Neural progenitor cell (in vitro differentiated cells): ENCODE results near the gene NIN. TPM values are rescaled to one million over a fixed set of nuclear protein-coding genes. Genes with fewer than 3 reads are reported as not detected.
"Not testable (repeated sequence)": the region's sequence is repeated elsewhere in the genome, so short reads cannot be mapped to it uniquely, and the experiment has no call there.

Experiments
- DNase-seq: peaks from one replicate; pipeline ENCODE4 v3.0.0-alpha.2; 2016; ENCODE audit warnings: low spot score
- H2AFZ ChIP-seq: fragments of 200-600 bp; sonication (generic); replicated peaks from 2 replicates; pipeline ENCODE4 v1.6.1; 2016; ENCODE audit warnings: antibody characterized with exemption
- H3F3A ChIP-seq: fragments of 200-600 bp; sonication (generic); 2 replicates; pipeline ENCODE4 v1.6.1; 2016; ENCODE audit warnings: antibody characterized with exemption, low read depth
- H3K27ac ChIP-seq: fragments of 200-600 bp; sonication (generic); 2 replicates; pipeline ENCODE4 v1.5.1; 2016; ENCODE audit warnings: mild to moderate bottlenecking
- H3K27me3 ChIP-seq: fragments of 200-600 bp; sonication (generic); 2 replicates; pipeline ENCODE4 v1.6.1; 2016; ENCODE audit warnings: mild to moderate bottlenecking, moderate library complexity
- H3K36me3 ChIP-seq: fragments of 200-600 bp; sonication (generic); 2 replicates; pipeline ENCODE4 v1.5.1; 2016
- H3K4me1 ChIP-seq: fragments of 200-600 bp; sonication (generic); 2 replicates; pipeline ENCODE4 v1.6.1; 2016; ENCODE audit warnings: mixed run types
- H3K4me2 ChIP-seq: fragments of 200-600 bp; sonication (generic); 2 replicates; pipeline ENCODE4 v1.6.1; 2016
- H3K4me3 ChIP-seq: fragments of 200-600 bp; sonication (generic); 2 replicates; pipeline ENCODE4 v1.5.1; 2016
- H3K79me2 ChIP-seq: fragments of 200-600 bp; sonication (generic); 2 replicates; pipeline ENCODE4 v1.6.1; 2016; ENCODE audit warnings: low read depth
- H3K9ac ChIP-seq: fragments of 200-600 bp; sonication (generic); 2 replicates; pipeline ENCODE4 v1.6.1; 2016
- H3K9me3 ChIP-seq: fragments of 200-600 bp; sonication (generic); 2 replicates; pipeline ENCODE4 v1.5.1; 2016; ENCODE audit warnings: low read depth
- H4K20me1 ChIP-seq: fragments of 200-600 bp; sonication (generic); 2 replicates; pipeline ENCODE4 v1.6.1; 2016; ENCODE audit warnings: low read depth
- H3K27ac Mint-ChIP-seq: 3 replicates; pipeline ENCODE4 v1.8.0; 2021; ENCODE audit warnings: mixed read lengths
- H3K27me3 Mint-ChIP-seq: 2 replicates; pipeline ENCODE4 v1.8.0; 2022; ENCODE audit warnings: low read depth, mild to moderate bottlenecking, inconsistent platforms, moderate library complexity, mixed read lengths; ENCODE audit not compliant: insufficient read depth
- H3K36me3 Mint-ChIP-seq: 3 replicates; pipeline ENCODE4 v1.8.0; 2021; ENCODE audit warnings: mixed read lengths
- H3K4me1 Mint-ChIP-seq: 3 replicates; pipeline ENCODE4 v1.8.0; 2021; ENCODE audit warnings: mixed read lengths
- H3K4me3 Mint-ChIP-seq: 3 replicates; pipeline ENCODE4 v1.8.0; 2021; ENCODE audit warnings: mild to moderate bottlenecking, moderate library complexity, mixed read lengths
- H3K9me3 Mint-ChIP-seq: 3 replicates; pipeline ENCODE4 v1.8.0; 2020; ENCODE audit warnings: mixed read lengths
- CTCF ChIP-seq: fragments of 200-600 bp; sonication (generic); IDR thresholded peaks from 2 replicates; pipeline ENCODE4 v1.5.1; 2017; ENCODE audit warnings: antibody characterized with exemption, mild to moderate bottlenecking
- EZH2 ChIP-seq: fragments of 200-600 bp; sonication (generic); IDR thresholded peaks from 2 replicates; pipeline ENCODE4 v1.6.1; 2017; ENCODE audit warnings: antibody characterized with exemption, mild to moderate bottlenecking, moderate library complexity
- EZH2phosphoT487 ChIP-seq: fragments of 200-600 bp; sonication (generic); IDR thresholded peaks from 2 replicates; pipeline ENCODE4 v1.6.1; 2017; ENCODE audit warnings: antibody characterized with exemption
- total RNA-seq: library from RNA; depleted of rRNA; stranded (reverse); fragments of >200 nt; gene quantifications from 2 replicates; pipeline ENCODE4 v1.2.3, GENCODE V29; 2015; ENCODE audit warnings: low replicate concordance

NIN gene
- total RNA-seq, 1 donor from 2014 or later = 49.0 TPM

- Mint-ChIP-seq H3K27me3 (no peaks in the 10 kb centered on the region), H3K27ac (no peak overlapping the region), H3K4me1 (peaks cover 2% of the 10 kb centered on the region), H3K9me3 (peaks cover 27% of the 10 kb centered on the region), H3K4me3 (no peak overlapping the region), H3K36me3 (peaks cover 55% of the 10 kb centered on the region)
- no peaks in the 10 kb centered on the region for H3K27me3 ChIP-seq
- H2AFZ ChIP-seq = no peak overlapping the region
- H3F3A ChIP-seq = no peaks in the 10 kb centered on the region
- H3K27ac ChIP-seq = no peak overlapping the region
- H3K36me3 ChIP-seq = peaks cover 6% of the 10 kb centered on the region
- no peak for TF ChIP-seq CTCF
- no peak for TF ChIP-seq EZH2phosphoT487
- TF ChIP-seq EZH2 = no peak
- H3K4me2 ChIP-seq = no peak overlapping the region
- no peak overlapping the region for H3K4me3 ChIP-seq
- DNase-seq = no peak
- H3K4me1 ChIP-seq = peaks cover 11% of the 10 kb centered on the region
- peaks cover 95% of the 10 kb centered on the region for H3K79me2 ChIP-seq
- no peak overlapping the region for H3K9ac ChIP-seq
- peaks cover 25% of the 10 kb centered on the region for H4K20me1 ChIP-seq
- peaks cover 6% of the 10 kb centered on the region for H3K9me3 ChIP-seq
Observed at GRCh38 chr14:50816395-50817047, 14.4 kb downstream of the NIN start.

GRCh38 chr14:50815526-50815925 is 15.4 kb downstream of the NIN start:
- not testable (repeated sequence) for H3F3A ChIP-seq, H3K4me3 ChIP-seq, H2AFZ ChIP-seq, H3K36me3 ChIP-seq, H3K4me2 ChIP-seq, H3K27me3 Mint-ChIP-seq, H3K4me1 Mint-ChIP-seq, H3K4me3 Mint-ChIP-seq, DNase-seq, H3K27me3 ChIP-seq, H3K9me3 ChIP-seq, H3K27ac ChIP-seq, H3K9ac ChIP-seq, H3K27ac Mint-ChIP-seq
- Histone ChIP-seq H3K4me1 (peaks cover 11% of the 10 kb centered on the region), H3K79me2 (peaks cover 95% of the 10 kb centered on the region), H4K20me1 (peaks cover 15% of the 10 kb centered on the region)
- Mint-ChIP-seq H3K36me3 (peaks cover 51% of the 10 kb centered on the region), H3K9me3 (peaks cover 27% of the 10 kb centered on the region)

- DNase-seq, H3F3A ChIP-seq, H3K27me3 Mint-ChIP-seq, H3K4me3 Mint-ChIP-seq, H3K27ac ChIP-seq, H3K4me1 Mint-ChIP-seq, H3K4me3 ChIP-seq, H3K27ac Mint-ChIP-seq, H3K36me3 ChIP-seq, H2AFZ ChIP-seq, H3K4me2 ChIP-seq, H3K9me3 ChIP-seq, H3K27me3 ChIP-seq, H3K9ac ChIP-seq: not testable (repeated sequence)
- peaks cover 47% of the 10 kb centered on the region for H3K36me3 Mint-ChIP-seq
- Histone ChIP-seq H3K4me1 (peaks cover 11% of the 10 kb centered on the region), H4K20me1 (peaks cover 11% of the 10 kb centered on the region), H3K79me2 (peaks cover 95% of the 10 kb centered on the region)
- H3K9me3 Mint-ChIP-seq = peaks cover 27% of the 10 kb centered on the region
Observed at GRCh38 chr14:50815058-50815457, 15.9 kb downstream of the NIN start.

- H3K27me3 Mint-ChIP-seq = no peaks in the 10 kb centered on the region
- peaks cover 6% of the 10 kb centered on the region for H3K9me3 ChIP-seq
- no peak for TF ChIP-seq EZH2phosphoT487
- TF ChIP-seq EZH2 = no peak
- TF ChIP-seq CTCF = no peak
- no peak overlapping the region for H3K9ac ChIP-seq
- H3K36me3 Mint-ChIP-seq = peaks cover 42% of the 10 kb centered on the region
- peaks cover 9% of the 10 kb centered on the region for H4K20me1 ChIP-seq
- H3K4me3 Mint-ChIP-seq = no peak overlapping the region
- H3K27ac Mint-ChIP-seq = no peak overlapping the region
- no peak overlapping the region for H2AFZ ChIP-seq
- H3F3A ChIP-seq = no peaks in the 10 kb centered on the region
- peaks cover 6% of the 10 kb centered on the region for H3K36me3 ChIP-seq
- no peaks in the 10 kb centered on the region for H3K4me1 Mint-ChIP-seq
- DNase-seq = no peak
- H3K4me2 ChIP-seq = no peak overlapping the region
- no peak overlapping the region for H3K4me3 ChIP-seq
- peaks cover 27% of the 10 kb centered on the region for H3K9me3 Mint-ChIP-seq
- no peak overlapping the region for H3K27ac ChIP-seq
- H3K4me1 ChIP-seq = peaks cover 11% of the 10 kb centered on the region
- no peaks in the 10 kb centered on the region for H3K27me3 ChIP-seq
- peaks cover 92% of the 10 kb centered on the region for H3K79me2 ChIP-seq
Observed at GRCh38 chr14:50814161-50814560, 16.8 kb downstream of the NIN start.
